Esophagus muscularis mucosa (tissue), 4 donors: Measurements from ENCODE around the gene SPATA19.

Experiments
- CTCF ChIP-seq, 3 experiments: fragments of 200-600 bp in 2 of 3; fragments of 450-650 bp in 1 of 3; sonication (generic) in 2 of 3; IDR thresholded peaks; one replicate each; pipeline ENCODE4 v1.5.1; 2017 to 2019; ENCODE audit warnings: antibody characterized with exemption in 3 of 3, mild to moderate bottlenecking in 2 of 3, moderate library complexity in 1 of 3
- EP300 ChIP-seq: sonication (generic); formaldehyde crosslinking; IDR thresholded peaks from one replicate; pipeline ENCODE4 v1.6.1; 2017; ENCODE audit warnings: antibody characterized with exemption
- POLR2A ChIP-seq: fragments of 450-650 bp; IDR thresholded peaks from one replicate; pipeline ENCODE4 v1.6.1; 2017; ENCODE audit warnings: antibody characterized with exemption, moderate library complexity, mild to moderate bottlenecking, low read depth
- POLR2AphosphoS5 ChIP-seq, 2 donors: sonication (generic); formaldehyde crosslinking; IDR thresholded peaks; one replicate each; pipeline ENCODE4 v1.6.1; 2017; ENCODE audit warnings: antibody characterized with exemption in 2 of 2

GRCh38 chr11:133867456-133867855, 22.1 kb upstream of the SPATA19 start:
- TF ChIP-seq CTCF (IDR thresholded peaks at IDR 0.05) (no peak), POLR2A (no peak), POLR2AphosphoS5 (IDR thresholded peaks at IDR 0.05) (no peak), EP300 (no peak)
